ENCODE data around the gene LCN15.
"Not testable (repeated sequence)": the region's sequence is repeated elsewhere in the genome, so short reads cannot be mapped to it uniquely, and the experiment has no call there.

The LCN15 gene

GRCh38 chr9:136719195-136719880, 45.0 kb downstream of the LCN15 start:
- no peak for DNase-seq

GRCh38 chr9:136718345-136719194, 45.7 kb downstream of the LCN15 start:
- DNase-seq: no peak

- no peak for DNase-seq
Observed at GRCh38 chr9:136717399-136717798, 46.9 kb downstream of the LCN15 start.

- no peak for DNase-seq
Observed at GRCh38 chr9:136714893-136715274, 49.4 kb downstream of the LCN15 start.

GRCh38 chr9:136714096-136714892, 50.0 kb downstream of the LCN15 start:
- DNase-seq: no peak

- no peak for DNase-seq
Observed at GRCh38 chr9:136713550-136713949, 50.8 kb downstream of the LCN15 start.

GRCh38 chr9:136712690-136713544, 51.4 kb downstream of the LCN15 start:
- no peak for DNase-seq

- DNase-seq: peak; percentile 17
Observed at GRCh38 chr9:136711751-136712689, 52.3 kb downstream of the LCN15 start, which contains the start of gene DIPK1B. Gene DIPK1B, plus strand, starts transcription at chr9:136712572. Its CDS starts 94 bp downstream, at chr9:136712666.

GRCh38 chr9:136711219-136711648, 53.1 kb downstream of the LCN15 start:
- not testable (repeated sequence) for DNase-seq

GRCh38 chr9:136710543-136710942, 53.8 kb downstream of the LCN15 start:
- no peak for DNase-seq

Data from NCI-H1694 treated with DMSO at 0.1 percent for 48 hours (cell line).